Activated naive CD4-positive, alpha-beta T cell treated with anti-CD3 and anti-CD28 coated beads, Interleukin-2, amount 10 ng/mL, durations not matched to agents 7 days and 5 days (primary cell): ENCODE data around the gene FOXP1.

ENCODE experiments used
- CTCF ChIA-PET: fragments of 350-600 bp; sonication (Branson Sonifier 250); formaldehyde crosslinking; loops from one replicate; lab custom pipeline; 2021; ENCODE audit warnings: antibody characterized with exemption; lab: Charles Lee
- DNase-seq: peaks from one replicate; pipeline ENCODE4 v3.0.0-alpha.2; 2020
- H3K27ac Mint-ChIP-seq: one replicate; pipeline ENCODE4 v1.8.0; 2021; ENCODE audit warnings: mild to moderate bottlenecking, moderate library complexity, mixed read lengths
- H3K27me3 Mint-ChIP-seq: one replicate; pipeline ENCODE4 v1.8.0; 2021; ENCODE audit warnings: mild to moderate bottlenecking, mixed read lengths
- H3K36me3 Mint-ChIP-seq: one replicate; pipeline ENCODE4 v1.8.0; 2021; ENCODE audit warnings: mixed read lengths
- H3K4me1 Mint-ChIP-seq: one replicate; pipeline ENCODE4 v1.8.0; 2021; ENCODE audit warnings: mixed read lengths
- H3K4me3 Mint-ChIP-seq: one replicate; pipeline ENCODE4 v1.8.0; 2021; ENCODE audit warnings: mild to moderate bottlenecking, moderate library complexity, mixed read lengths
- H3K9me3 Mint-ChIP-seq: one replicate; pipeline ENCODE4 v1.8.0; 2021; ENCODE audit warnings: mixed read lengths

Gene FOXP1

GRCh38 chr3:71290301-71290700 lies 293.2 kb downstream of the FOXP1 start:
- Mint-ChIP-seq H3K27ac (no peak overlapping the region), H3K36me3 (peaks cover 5% of the 10 kb centered on the region)
- CTCF ChIA-PET, result no interaction called here

GRCh38 chr3:71288269-71288930 lies 295.1 kb downstream of the FOXP1 start:
- H3K4me3 Mint-ChIP-seq, result no peak overlapping the region

More at GRCh38 chr3:71290301-71290700, 293.2 kb downstream of the FOXP1 start:
- H3K4me3 Mint-ChIP-seq, result no peak overlapping the region
- H3K4me1 Mint-ChIP-seq, result peaks cover 10% of the 10 kb centered on the region
- DNase-seq, result no peak
- H3K9me3 Mint-ChIP-seq, result no peaks in the 10 kb centered on the region
- no peaks in the 10 kb centered on the region for H3K27me3 Mint-ChIP-seq

GRCh38 chr3:71285086-71285485 lies 298.4 kb downstream of the FOXP1 start:
- H3K4me1 Mint-ChIP-seq, result peaks cover 3% of the 10 kb centered on the region
- no peak overlapping the region for H3K4me3 Mint-ChIP-seq
- H3K36me3 Mint-ChIP-seq, result peaks cover 5% of the 10 kb centered on the region
- H3K27me3 Mint-ChIP-seq, result no peaks in the 10 kb centered on the region
- H3K27ac Mint-ChIP-seq, result no peak overlapping the region
- DNase-seq, result no peak
- no peaks in the 10 kb centered on the region for H3K9me3 Mint-ChIP-seq
- CTCF ChIA-PET, result no interaction called here

More at GRCh38 chr3:71288269-71288930, 295.1 kb downstream of the FOXP1 start:
- no peaks in the 10 kb centered on the region for H3K27me3 Mint-ChIP-seq
- H3K27ac Mint-ChIP-seq, result no peak overlapping the region
- no peaks in the 10 kb centered on the region for H3K9me3 Mint-ChIP-seq
- peaks cover 3% of the 10 kb centered on the region for H3K4me1 Mint-ChIP-seq
- peaks cover 5% of the 10 kb centered on the region for H3K36me3 Mint-ChIP-seq
- no peak for DNase-seq
- CTCF ChIA-PET, result no interaction called here

- Mint-ChIP-seq H3K4me1 (no peaks in the 10 kb centered on the region), H3K9me3 (no peaks in the 10 kb centered on the region), H3K4me3 (no peak overlapping the region), H3K27ac (no peak overlapping the region), H3K36me3 (peaks cover under 1% of the 10 kb centered on the region), H3K27me3 (no peaks in the 10 kb centered on the region)
- DNase-seq, result no peak
- CTCF ChIA-PET, result interaction anchor here (0.5 kb wide), 1 partner anchor 310 kb away, joined by 3 read pairs; no protein-coding TSS in a partner anchor
Measured at GRCh38 chr3:71282976-71283375, 300.6 kb downstream of the FOXP1 start.

GRCh38 chr3:71281280-71281679 lies 302.2 kb downstream of the FOXP1 start:
- Mint-ChIP-seq H3K27ac (no peak overlapping the region), H3K9me3 (no peaks in the 10 kb centered on the region), H3K4me3 (no peak overlapping the region), H3K4me1 (no peaks in the 10 kb centered on the region), H3K36me3 (no peaks in the 10 kb centered on the region), H3K27me3 (no peaks in the 10 kb centered on the region)
- CTCF ChIA-PET, result interaction anchor here (1.2 kb wide), 1 partner anchor 15 kb away, joined by 3 read pairs; no protein-coding TSS in a partner anchor
- no peak for DNase-seq

GRCh38 chr3:71277341-71277740 lies 306.2 kb downstream of the FOXP1 start:
- Mint-ChIP-seq H3K27me3 (no peaks in the 10 kb centered on the region), H3K36me3 (no peaks in the 10 kb centered on the region), H3K27ac (no peak overlapping the region), H3K9me3 (no peaks in the 10 kb centered on the region), H3K4me1 (no peaks in the 10 kb centered on the region), H3K4me3 (no peak overlapping the region)
- DNase-seq, result no peak
- CTCF ChIA-PET, result interaction anchor here (0.6 kb wide), 1 partner anchor 15 kb away, joined by 3 read pairs; no protein-coding TSS in a partner anchor

GRCh38 chr3:71276531-71276930 lies 307.0 kb downstream of the FOXP1 start:
- Mint-ChIP-seq H3K9me3 (no peaks in the 10 kb centered on the region), H3K4me1 (no peaks in the 10 kb centered on the region), H3K4me3 (no peak overlapping the region), H3K36me3 (no peaks in the 10 kb centered on the region), H3K27me3 (no peaks in the 10 kb centered on the region), H3K27ac (no peak overlapping the region)
- CTCF ChIA-PET, result interaction anchor here (0.6 kb wide), 1 partner anchor 14 kb away, joined by 3 read pairs; no protein-coding TSS in a partner anchor
- DNase-seq, result no peak

- H3K4me1 Mint-ChIP-seq, result peaks cover 14% of the 10 kb centered on the region
- H3K27me3 Mint-ChIP-seq, result no peaks in the 10 kb centered on the region
- H3K36me3 Mint-ChIP-seq, result no peaks in the 10 kb centered on the region
- H3K4me3 Mint-ChIP-seq, result no peak overlapping the region
- H3K27ac Mint-ChIP-seq, result no peak overlapping the region
- CTCF ChIA-PET, result no interaction called here
- no peaks in the 10 kb centered on the region for H3K9me3 Mint-ChIP-seq
- no peak for DNase-seq
Measured at GRCh38 chr3:71273453-71273852, 310.1 kb downstream of the FOXP1 start.

- CTCF ChIA-PET, result no interaction called here
- Mint-ChIP-seq H3K27ac (no peak overlapping the region), H3K27me3 (no peaks in the 10 kb centered on the region), H3K36me3 (peaks cover 5% of the 10 kb centered on the region), H3K4me1 (peaks cover 17% of the 10 kb centered on the region), H3K4me3 (no peak overlapping the region), H3K9me3 (no peaks in the 10 kb centered on the region)
- DNase-seq, result no peak
Measured at GRCh38 chr3:71271596-71271995, 311.9 kb downstream of the FOXP1 start.

- Mint-ChIP-seq H3K4me1 (peaks cover 28% of the 10 kb centered on the region), H3K27ac (no peak overlapping the region), H3K9me3 (no peaks in the 10 kb centered on the region), H3K4me3 (no peak overlapping the region), H3K36me3 (peaks cover 9% of the 10 kb centered on the region), H3K27me3 (no peaks in the 10 kb centered on the region)
- DNase-seq, result no peak
- CTCF ChIA-PET, result interaction anchor here (0.5 kb wide), 1 partner anchor 24 kb away, joined by 3 read pairs; no protein-coding TSS in a partner anchor
Measured at GRCh38 chr3:71269906-71270305, 313.6 kb downstream of the FOXP1 start.

- Mint-ChIP-seq H3K4me3 (no peak overlapping the region), H3K27ac (no peak overlapping the region), H3K9me3 (no peaks in the 10 kb centered on the region), H3K4me1 (peaks cover 38% of the 10 kb centered on the region), H3K36me3 (peaks cover 9% of the 10 kb centered on the region), H3K27me3 (no peaks in the 10 kb centered on the region)
- no peak for DNase-seq
- CTCF ChIA-PET, result no interaction called here
Measured at GRCh38 chr3:71268462-71268999, 315.0 kb downstream of the FOXP1 start.

- CTCF ChIA-PET, result interaction anchor here (1.1 kb wide), 1 partner anchor 15 kb away, joined by 3 read pairs; no protein-coding TSS in a partner anchor
- no peak overlapping the region for H3K27ac Mint-ChIP-seq
Measured at GRCh38 chr3:71266875-71267274, 316.7 kb downstream of the FOXP1 start.

GRCh38 chr3:71265365-71265915 lies 318.1 kb downstream of the FOXP1 start:
- no peak overlapping the region for H3K27ac Mint-ChIP-seq
- peaks cover 9% of the 10 kb centered on the region for H3K36me3 Mint-ChIP-seq
- H3K9me3 Mint-ChIP-seq, result no peaks in the 10 kb centered on the region
- no peak for DNase-seq
- CTCF ChIA-PET, result no interaction called here
- no peak overlapping the region for H3K4me3 Mint-ChIP-seq
- H3K4me1 Mint-ChIP-seq, result peaks cover 47% of the 10 kb centered on the region
- no peaks in the 10 kb centered on the region for H3K27me3 Mint-ChIP-seq

More at GRCh38 chr3:71266875-71267274, 316.7 kb downstream of the FOXP1 start:
- no peak overlapping the region for H3K4me3 Mint-ChIP-seq
- H3K4me1 Mint-ChIP-seq, result peaks cover 47% of the 10 kb centered on the region
- DNase-seq, result no peak
- no peaks in the 10 kb centered on the region for H3K9me3 Mint-ChIP-seq
- peaks cover 9% of the 10 kb centered on the region for H3K36me3 Mint-ChIP-seq
- no peaks in the 10 kb centered on the region for H3K27me3 Mint-ChIP-seq

- Mint-ChIP-seq H3K27me3 (no peaks in the 10 kb centered on the region), H3K4me1 (peaks cover 41% of the 10 kb centered on the region), H3K27ac (no peak overlapping the region), H3K36me3 (peaks cover 9% of the 10 kb centered on the region), H3K4me3 (no peak overlapping the region), H3K9me3 (no peaks in the 10 kb centered on the region)
- CTCF ChIA-PET, result interaction anchor here (1.4 kb wide), 1 partner anchor 32 kb away, joined by 4 read pairs; no protein-coding TSS in a partner anchor
- no peak for DNase-seq
Measured at GRCh38 chr3:71264840-71265239, 318.7 kb downstream of the FOXP1 start.
